ENCODE results near the gene DUSP22. TPM values are rescaled to one million over a fixed set of nuclear protein-coding genes. Genes with fewer than 3 reads are reported as not detected.

Gene DUSP22
- total RNA-seq, 2 donors from 2014 or later: 33.5 to 35.4 TPM

DNA sequence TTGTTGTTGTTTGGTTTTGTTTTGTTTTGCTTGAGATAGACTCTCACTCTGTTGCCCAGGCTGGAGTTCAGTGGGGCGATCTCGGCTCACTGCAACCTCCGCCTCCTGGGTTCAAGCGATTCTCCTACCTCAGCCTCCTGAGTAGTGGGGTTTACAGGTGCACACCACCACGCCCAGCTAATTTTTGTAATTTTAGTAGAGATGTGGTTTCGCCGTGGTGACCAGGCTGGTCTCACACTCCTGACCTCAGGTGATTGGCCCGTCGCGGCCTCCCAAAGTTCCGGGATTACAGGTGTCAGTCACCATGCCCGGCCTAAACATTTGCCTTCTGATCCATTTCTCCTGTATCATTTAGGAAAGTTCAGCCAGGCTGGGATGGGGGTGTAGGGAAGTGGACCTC is 17.7 kb downstream of the DUSP22 start:
- DNase-seq: no peak
- no peak overlapping the region for H3K4me3 Mint-ChIP-seq
- H3K27me3 ChIP-seq (ENCODE audit: control insufficient read depth, insufficient read depth, low read length, poor library complexity, severe bottlenecking): no peaks in the 10 kb centered on the region
- peaks cover 6% of the 10 kb centered on the region for H3K36me3 ChIP-seq (ENCODE audit: control insufficient read depth, insufficient read depth, low read length)
- no peak overlapping the region for H3K4me3 ChIP-seq (ENCODE audit: low read length)
- peaks cover 2% of the 10 kb centered on the region for H3K4me1 Mint-ChIP-seq
- TF ChIP-seq, protein P1, sequence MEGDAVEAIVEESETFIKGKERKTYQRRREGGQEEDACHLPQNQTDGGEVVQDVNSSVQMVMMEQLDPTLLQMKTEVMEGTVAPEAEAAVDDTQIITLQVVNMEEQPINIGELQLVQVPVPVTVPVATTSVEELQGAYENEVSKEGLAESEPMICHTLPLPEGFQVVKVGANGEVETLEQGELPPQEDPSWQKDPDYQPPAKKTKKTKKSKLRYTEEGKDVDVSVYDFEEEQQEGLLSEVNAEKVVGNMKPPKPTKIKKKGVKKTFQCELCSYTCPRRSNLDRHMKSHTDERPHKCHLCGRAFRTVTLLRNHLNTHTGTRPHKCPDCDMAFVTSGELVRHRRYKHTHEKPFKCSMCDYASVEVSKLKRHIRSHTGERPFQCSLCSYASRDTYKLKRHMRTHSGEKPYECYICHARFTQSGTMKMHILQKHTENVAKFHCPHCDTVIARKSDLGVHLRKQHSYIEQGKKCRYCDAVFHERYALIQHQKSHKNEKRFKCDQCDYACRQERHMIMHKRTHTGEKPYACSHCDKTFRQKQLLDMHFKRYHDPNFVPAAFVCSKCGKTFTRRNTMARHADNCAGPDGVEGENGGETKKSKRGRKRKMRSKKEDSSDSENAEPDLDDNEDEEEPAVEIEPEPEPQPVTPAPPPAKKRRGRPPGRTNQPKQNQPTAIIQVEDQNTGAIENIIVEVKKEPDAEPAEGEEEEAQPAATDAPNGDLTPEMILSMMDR (conservative IDR thresholded peaks at IDR 0.05): no peak
- no peak overlapping the region for H3K27ac ChIP-seq (ENCODE audit: low read depth, low read length)
- H3K27me3 Mint-ChIP-seq (ENCODE audit: insufficient read depth): no peaks in the 10 kb centered on the region
- H3K4me1 ChIP-seq (ENCODE audit: control insufficient read depth, insufficient read depth, low read length): no peaks in the 10 kb centered on the region
- H3K9me3 Mint-ChIP-seq: peaks cover 17% of the 10 kb centered on the region
- H3K9ac ChIP-seq (ENCODE audit: extremely low read depth, low read length, poor library complexity, severe bottlenecking): no peak overlapping the region
- H3K27ac Mint-ChIP-seq: no peak overlapping the region
- peaks cover 11% of the 10 kb centered on the region for H3K36me3 Mint-ChIP-seq (ENCODE audit: low read depth)
- H3K9me3 ChIP-seq (ENCODE audit: control insufficient read depth, low read length): no peaks in the 10 kb centered on the region
- 89 to 94% methylated on average over 10 to 12 of the region's 12 CpGs for WGBS, 2 experiments (ENCODE audit: insufficient coverage in 1 of 2, insufficient read length in 1 of 2)

DNA sequence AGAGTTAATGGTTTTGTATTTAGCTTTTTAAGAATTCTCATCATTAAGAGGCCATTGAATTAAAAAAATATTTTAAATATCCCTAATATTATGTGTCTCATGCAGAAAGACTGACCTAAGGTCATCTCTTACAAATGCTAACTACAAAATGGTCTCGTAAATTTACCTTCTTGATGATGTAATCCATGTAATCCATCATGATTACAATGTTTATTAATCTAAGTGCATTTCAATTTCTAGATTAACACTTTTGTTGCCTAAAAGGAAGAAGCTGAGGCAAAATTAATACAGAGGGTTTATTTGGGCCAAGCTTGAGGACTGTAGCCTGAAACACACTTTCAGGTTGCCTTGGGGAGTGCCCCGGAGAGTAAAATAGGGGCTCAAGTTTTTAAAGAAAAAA is 18.4 kb downstream of the DUSP22 start:
- Mint-ChIP-seq H3K4me3 (no peak overlapping the region), H3K27me3 (ENCODE audit: insufficient read depth) (no peaks in the 10 kb centered on the region), H3K4me1 (peaks cover 2% of the 10 kb centered on the region), H3K27ac (no peak overlapping the region), H3K9me3 (peaks cover 24% of the 10 kb centered on the region), H3K36me3 (ENCODE audit: low read depth) (peaks cover 11% of the 10 kb centered on the region)
- Histone ChIP-seq H3K27ac (ENCODE audit: low read depth, low read length) (no peak overlapping the region), H3K36me3 (ENCODE audit: control insufficient read depth, insufficient read depth, low read length) (peaks cover 6% of the 10 kb centered on the region), H3K4me3 (ENCODE audit: low read length) (no peak overlapping the region), H3K27me3 (ENCODE audit: control insufficient read depth, insufficient read depth, low read length, poor library complexity, severe bottlenecking) (no peaks in the 10 kb centered on the region), H3K9me3 (ENCODE audit: control insufficient read depth, low read length) (no peaks in the 10 kb centered on the region), H3K9ac (ENCODE audit: extremely low read depth, low read length, poor library complexity, severe bottlenecking) (no peak overlapping the region), H3K4me1 (ENCODE audit: control insufficient read depth, insufficient read depth, low read length) (no peaks in the 10 kb centered on the region)
- TF ChIP-seq, protein P1 (conservative IDR thresholded peaks at IDR 0.05): no peak
- 88 to 89% methylated on average over 1 to 2 of the region's 2 CpGs for WGBS, 2 experiments (ENCODE audit: insufficient coverage in 1 of 2, insufficient read length in 1 of 2)
- no peak for DNase-seq

DNA sequence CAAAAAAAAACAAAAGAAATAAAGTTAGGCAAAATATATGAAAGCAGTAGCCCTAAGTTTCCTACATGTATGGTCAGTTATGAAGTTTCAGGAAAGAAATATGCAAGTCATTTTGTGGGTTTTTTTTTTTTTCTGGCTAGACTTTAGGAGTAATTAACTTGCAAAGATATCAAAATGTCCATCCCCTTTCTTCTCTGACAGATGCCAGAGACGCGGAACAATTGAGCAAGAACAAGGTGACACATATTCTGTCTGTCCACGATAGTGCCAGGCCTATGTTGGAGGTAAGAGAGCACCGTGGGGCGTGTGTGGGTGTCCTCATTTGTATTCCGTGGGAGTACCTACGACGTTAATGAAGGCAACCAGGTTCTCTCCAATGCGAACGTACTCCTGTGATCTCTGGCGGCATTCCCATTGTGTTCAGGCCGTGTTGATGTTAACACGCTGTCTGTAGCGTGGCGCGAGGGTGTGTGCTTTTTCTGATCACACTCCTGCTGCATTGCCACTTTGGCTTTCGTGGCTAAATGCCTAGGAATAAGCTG is 19.5 kb downstream of the DUSP22 start:
- Histone ChIP-seq H3K27ac (ENCODE audit: low read depth, low read length) (no peak overlapping the region), H3K36me3 (ENCODE audit: control insufficient read depth, insufficient read depth, low read length) (peaks cover 6% of the 10 kb centered on the region), H3K27me3 (ENCODE audit: control insufficient read depth, insufficient read depth, low read length, poor library complexity, severe bottlenecking) (no peaks in the 10 kb centered on the region), H3K4me3 (ENCODE audit: low read length) (no peak overlapping the region), H3K9me3 (ENCODE audit: control insufficient read depth, low read length) (no peaks in the 10 kb centered on the region), H3K9ac (ENCODE audit: extremely low read depth, low read length, poor library complexity, severe bottlenecking) (no peak overlapping the region), H3K4me1 (ENCODE audit: control insufficient read depth, insufficient read depth, low read length) (no peaks in the 10 kb centered on the region)
- Mint-ChIP-seq H3K36me3 (ENCODE audit: low read depth) (peaks cover 11% of the 10 kb centered on the region), H3K27ac (no peak overlapping the region), H3K9me3 (peaks cover 31% of the 10 kb centered on the region), H3K4me3 (no peak overlapping the region), H3K4me1 (peaks cover 2% of the 10 kb centered on the region), H3K27me3 (ENCODE audit: insufficient read depth) (no peaks in the 10 kb centered on the region)
- DNase-seq: no peak
- WGBS, 2 experiments (ENCODE audit: insufficient coverage in 1 of 2, insufficient read length in 1 of 2): 89 to 90% methylated on average over 15 to 17 of the region's 17 CpGs
- TF ChIP-seq, protein P1 (conservative IDR thresholded peaks at IDR 0.05): no peak
